HCT116 (cell line): ENCODE data around the gene NALF2. TPM values are rescaled to one million over a fixed set of nuclear protein-coding genes. Genes with fewer than 3 reads are reported as not detected.

Experiments used
- ATAC-seq: fragments of 200-7000 bp; cut with Tn5 transposase; 2 replicates; pipeline ENCODE4 v1.9.1; 2020; ENCODE audit warnings: mild to moderate bottlenecking, moderate library complexity
- BruUV-seq: library from RNA; stranded (reverse); fragments of 400-500 nt; replicated peaks from 2 replicates; lab custom pipeline; 2021; lab: Mats Ljungman, UMichigan
- CTCF ChIA-PET: fragments of 300-600 bp; sonication (Branson Sonifier 250); formaldehyde crosslinking; loops from one replicate; lab custom pipeline; 2021; ENCODE audit warnings: antibody characterized with exemption; lab: Charles Lee
- POLR2A ChIA-PET: fragments of 300-600, 350-600 bp; sonication (Branson Sonifier 250); formaldehyde crosslinking; loops from one replicate; lab custom pipeline; 2021; ENCODE audit warnings: antibody characterized with exemption; lab: Charles Lee
- RAD21 ChIA-PET, 2 experiments: fragments of 300-600 bp; sonication (Branson Sonifier 250); formaldehyde crosslinking; loops; one replicate each; lab custom pipeline; 2023; ENCODE audit warnings: low total read pairs in 2 of 2; ENCODE audit not compliant: uncharacterized antibody in 2 of 2, unreplicated experiment in 2 of 2, low non-redundant PET in 1 of 2; lab: Charles Lee
- DNase-seq: peaks from one replicate; pipeline ENCODE4 v3.0.0-alpha.2; 2010; ENCODE audit warnings: low read depth, low spot score
- H2AFZ ChIP-seq: fragments of 200-600 bp; shearing (Covaris generic), sonication (generic); 2 replicates; pipeline ENCODE4 v1.6.1; 2017; ENCODE audit warnings: low read depth, mixed run types, mixed read lengths, antibody characterized with exemption, low read length; ENCODE audit not compliant: poor library complexity, severe bottlenecking
- H3K27ac ChIP-seq: 2 replicates; pipeline ENCODE4 v1.5.1; 2012; ENCODE audit warnings: low read depth, low read length
- H3K27me3 ChIP-seq: fragments of 200-600 bp; sonication (generic); 2 replicates; pipeline ENCODE4 v1.6.1; 2016; ENCODE audit warnings: mixed run types, low read length, mixed read lengths; ENCODE audit not compliant: insufficient read depth
- H3K36me3 ChIP-seq, 2 experiments: fragments of 200-500 bp in 1 of 2; fragments of 200-600 bp in 1 of 2; sonication (Bioruptor generic) in 1 of 2; sonication (generic) in 1 of 2; 2 replicates each; pipeline versions ENCODE4 v1.5.1 to v1.6.1; 2014 to 2016; ENCODE audit warnings: low read length in 2 of 2, inconsistent platforms in 1 of 2, mixed read lengths in 1 of 2, mixed run types in 1 of 2; ENCODE audit not compliant: insufficient read depth in 2 of 2, control insufficient read depth in 1 of 2
- H3K4me1 ChIP-seq, 2 experiments: fragments of 200-600 bp in 1 of 2; sonication (generic) in 1 of 2; 2 replicates each; pipeline versions ENCODE4 v1.5.1 to v1.6.1; 2012 to 2017; ENCODE audit warnings: low read length in 2 of 2, inconsistent platforms in 1 of 2, mild to moderate bottlenecking in 1 of 2, mixed read lengths in 1 of 2, mixed run types in 1 of 2, moderate library complexity in 1 of 2; ENCODE audit not compliant: insufficient read depth in 2 of 2, control insufficient read depth in 1 of 2
- H3K4me2 ChIP-seq: fragments of 200-600 bp; sonication (generic); 2 replicates; pipeline ENCODE4 v1.6.1; 2017; ENCODE audit warnings: mixed run types, low read length, mixed read lengths
- H3K4me3 ChIP-seq, 2 experiments: fragments of 200-600 bp in 1 of 2; sonication (generic) in 1 of 2; replicated peaks in 1 of 2; 2 replicates each; pipeline ENCODE4 v1.5.1; 2011 to 2016; ENCODE audit warnings: low read length in 2 of 2, control low read depth in 1 of 2, low read depth in 1 of 2, mild to moderate bottlenecking in 1 of 2, mixed read lengths in 1 of 2, mixed run types in 1 of 2
- H3K79me2 ChIP-seq: fragments of 200-600 bp; sonication (generic); 2 replicates; pipeline ENCODE4 v1.6.1; 2017; ENCODE audit warnings: mild to moderate bottlenecking, mixed run types, low read length, moderate library complexity, mixed read lengths; ENCODE audit not compliant: insufficient read depth
- H3K9ac ChIP-seq: fragments of 200-600 bp; sonication (generic); 2 replicates; pipeline ENCODE4 v1.6.1; 2016; ENCODE audit warnings: low read length, mixed read lengths
- H3K9me2 ChIP-seq: fragments of 200-600 bp; sonication (generic), shearing (Covaris generic); 2 replicates; pipeline ENCODE4 v1.6.1; 2017; ENCODE audit warnings: mixed run types, mild to moderate bottlenecking, moderate library complexity; ENCODE audit not compliant: insufficient read depth
- H3K9me3 ChIP-seq, 2 experiments: fragments of 200-500 bp in 1 of 2; fragments of 200-600 bp in 1 of 2; sonication (Bioruptor generic) in 1 of 2; sonication (generic) in 1 of 2; 2 replicates each; pipeline ENCODE4 v1.6.1; 2014 to 2017; ENCODE audit warnings: low read length in 2 of 2, mixed read lengths in 2 of 2, inconsistent platforms in 1 of 2, low read depth in 1 of 2, mild to moderate bottlenecking in 1 of 2, mixed run types in 1 of 2, moderate library complexity in 1 of 2; ENCODE audit not compliant: control insufficient read depth in 1 of 2, insufficient read depth in 1 of 2
- H4K20me1 ChIP-seq: fragments of 200-600 bp; sonication (generic), shearing (Covaris generic); 2 replicates; pipeline ENCODE4 v1.6.1; 2017; ENCODE audit warnings: mixed run types, mild to moderate bottlenecking, moderate library complexity; ENCODE audit not compliant: insufficient read depth
- CBX3 ChIP-seq: IDR thresholded peaks from 2 replicates; pipeline ENCODE4 v1.6.1; 2012; ENCODE audit warnings: low read depth
- EGR1 ChIP-seq: IDR thresholded peaks from 2 replicates; pipeline ENCODE4 v1.6.1; 2012; ENCODE audit warnings: low read depth
- EZH2 ChIP-seq: fragments of 200-600 bp; sonication (generic); IDR thresholded peaks from 2 replicates; pipeline ENCODE4 v1.6.1; 2017; ENCODE audit warnings: antibody characterized with exemption, mixed run types
- FOSL1 ChIP-seq: IDR thresholded peaks from 2 replicates; pipeline ENCODE4 v1.6.1; 2012; ENCODE audit warnings: low read depth
- POLR2A ChIP-seq: IDR thresholded peaks from 2 replicates; pipeline ENCODE4 v1.7.0; 2011; ENCODE audit warnings: borderline replicate concordance; ENCODE audit not compliant: insufficient read depth, insufficient read length; ENCODE audit errors: extremely low read depth
- POLR2AphosphoS5 ChIP-seq: IDR thresholded peaks from 2 replicates; pipeline ENCODE4 v1.6.1; 2011; ENCODE audit warnings: mild to moderate bottlenecking, low read depth, low read length, moderate library complexity
- REST ChIP-seq: IDR thresholded peaks from 2 replicates; pipeline ENCODE4 v1.6.1; 2012; ENCODE audit warnings: low read depth
- SIN3A ChIP-seq: IDR thresholded peaks from 2 replicates; pipeline ENCODE4 v1.6.1; 2012; ENCODE audit warnings: low read depth
- SRF ChIP-seq: IDR thresholded peaks from 2 replicates; pipeline ENCODE4 v1.6.1; 2012; ENCODE audit warnings: low read depth
- TCF7L2 ChIP-seq: IDR thresholded peaks from 2 replicates; pipeline ENCODE4 v1.7.0; 2011; ENCODE audit warnings: borderline replicate concordance, inconsistent platforms; ENCODE audit not compliant: insufficient read depth, insufficient read length; ENCODE audit errors: extremely low read depth
- YY1 ChIP-seq: IDR thresholded peaks from 2 replicates; pipeline ENCODE4 v1.6.1; 2011; ENCODE audit warnings: low read length, low read depth, moderate library complexity, mild to moderate bottlenecking; ENCODE audit not compliant: insufficient replicate concordance; ENCODE audit errors: extremely low read depth
- ZBTB33 ChIP-seq: IDR thresholded peaks from 2 replicates; pipeline ENCODE4 v1.6.1; 2011; ENCODE audit warnings: mild to moderate bottlenecking, low read length, moderate library complexity; ENCODE audit not compliant: insufficient replicate concordance; ENCODE audit errors: extremely low read depth
- ZFX ChIP-seq: fragments of 450-650 bp; IDR thresholded peaks from 2 replicates; pipeline ENCODE4 v1.6.1; 2017
- ZNF274 ChIP-seq: fragments of 200-500 bp; sonication (Bioruptor generic); IDR thresholded peaks from 2 replicates; pipeline ENCODE4 v1.6.1; 2014; ENCODE audit warnings: mild to moderate bottlenecking, low read depth, low read length, inconsistent platforms
- intact Hi-C: fragments of 100-400 bp; cut with micrococcal nuclease; formaldehyde crosslinking; loops from 2 replicates; pipeline ENCODE4 v1.10.0; 2022
- total RNA-seq: library from RNA; stranded (reverse); gene quantifications from one replicate; pipeline ENCODE4 v1.2.1, GENCODE V29; 2021; ENCODE audit not compliant: unreplicated experiment
- TF ChIP-seq, protein P1 (sequence below): IDR thresholded peaks from 2 replicates; pipeline ENCODE4 v1.6.1; 2012
- TF ChIP-seq, protein P2 (sequence below): IDR thresholded peaks from 2 replicates; pipeline ENCODE4 v1.6.1; 2012

NALF2 gene
- total RNA-seq, 1 experiment from 2014 or later = 8.7 TPM

- no peak for TF ChIP-seq TCF7L2
- no peak for TF ChIP-seq CBX3
- no peak for TF ChIP-seq FOSL1
- TF ChIP-seq POLR2A = no peak
- no peak for TF ChIP-seq REST
- TF ChIP-seq, protein P1, sequence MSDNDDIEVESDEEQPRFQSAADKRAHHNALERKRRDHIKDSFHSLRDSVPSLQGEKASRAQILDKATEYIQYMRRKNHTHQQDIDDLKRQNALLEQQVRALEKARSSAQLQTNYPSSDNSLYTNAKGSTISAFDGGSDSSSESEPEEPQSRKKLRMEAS = no peak
- no peak for TF ChIP-seq EZH2
- TF ChIP-seq YY1 = no peak
- TF ChIP-seq ZNF274 = no peak
- no peak for TF ChIP-seq EGR1
- TF ChIP-seq, protein P2, sequence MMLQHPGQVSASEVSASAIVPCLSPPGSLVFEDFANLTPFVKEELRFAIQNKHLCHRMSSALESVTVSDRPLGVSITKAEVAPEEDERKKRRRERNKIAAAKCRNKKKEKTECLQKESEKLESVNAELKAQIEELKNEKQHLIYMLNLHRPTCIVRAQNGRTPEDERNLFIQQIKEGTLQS = no peak
- TF ChIP-seq ZBTB33 = no peak
- no peak for TF ChIP-seq SRF
- TF ChIP-seq SIN3A = no peak
- no peak for TF ChIP-seq POLR2AphosphoS5
- TF ChIP-seq ZFX = no peak
- Histone ChIP-seq H3K4me3 (no peak overlapping the region), H4K20me1 (no peaks in the 10 kb centered on the region), H3K9me3 (no peaks in the 10 kb centered on the region), H3K4me2 (no peak overlapping the region), H3K9ac (no peak overlapping the region), H3K27ac (no peak overlapping the region), H3K79me2 (no peaks in the 10 kb centered on the region), H3K36me3 (no peaks in the 10 kb centered on the region), H3K9me2 (no peaks in the 10 kb centered on the region), H3K4me1 (peaks cover 8 to 15% of the 10 kb centered on the region in 2 experiments), H3K27me3 (no peaks in the 10 kb centered on the region), H2AFZ (no peak overlapping the region)
- no peak for DNase-seq
- BruUV-seq = no TSS peak
- intact Hi-C loops = no loop called here
- ATAC-seq = no peak
- ChIA-PET CTCF (no interaction called here), POLR2A (no interaction called here), RAD21 (no interaction called here)
These were observed 47.4 kb downstream of the NALF2 start for GRCh38 chrX:69551421-69552009.
